Fibroblast of lung (primary cell): Measurements from ENCODE around the gene COL15A1.

ENCODE experiments used
- CTCF ChIP-seq, 2 donors: IDR thresholded peaks in 1 of 2; conservative IDR thresholded peaks in 1 of 2; 1 replicate in 1 of 2; 2 replicates in 1 of 2; pipeline ENCODE4 v1.5.1; 2011 to 2012; ENCODE audit warnings: low read length in 2 of 2, control low read depth in 1 of 2, inconsistent platforms in 1 of 2, low read depth in 1 of 2, mild to moderate bottlenecking in 1 of 2
- EZH2 ChIP-seq: IDR thresholded peaks from 2 replicates; pipeline ENCODE4 v1.5.1; 2012; ENCODE audit warnings: low read length, control low read depth, mild to moderate bottlenecking; ENCODE audit errors: missing control alignments

GRCh38 chr9:98933185-98933584 lies 10.5 kb upstream of the COL15A1 start:
- TF ChIP-seq CTCF (conservative IDR thresholded peaks at IDR 0.05 in 1 of 2, IDR thresholded peaks at IDR 0.05 in 1 of 2; ENCODE audit: low read depth in 1 of 2, low read length in 2 of 2): no peak
- no peak for TF ChIP-seq EZH2
